Measurements from ENCODE around the gene KIF3C. TPM values are rescaled to one million over a fixed set of nuclear protein-coding genes. Genes with fewer than 3 reads are reported as not detected.
"Not testable (repeated sequence)": the region's sequence is repeated elsewhere in the genome, so short reads cannot be mapped to it uniquely, and the experiment has no call there.

KIF3C gene
- total and polyA plus RNA-seq, 2 experiments from 2014 or later = 7.0 to 7.2 TPM

GRCh38 chr2:26020231-26020640 is 37.9 kb upstream of the KIF3C start:
- DNase-seq = no peak
- H3K27me3 ChIP-seq (replicated peaks; ENCODE audit: insufficient read depth) = no peaks in the 10 kb centered on the region
- peaks cover 20% of the 10 kb centered on the region for H3F3A ChIP-seq (ENCODE audit: insufficient read depth)
- no peak overlapping the region for H3K9ac ChIP-seq
- no peaks in the 10 kb centered on the region for H3K79me2 ChIP-seq (ENCODE audit: insufficient read depth)
- no peak overlapping the region for H3K27ac ChIP-seq
- peaks cover 16% of the 10 kb centered on the region for H3K4me1 ChIP-seq (ENCODE audit: insufficient read depth)
- H2AFZ ChIP-seq = no peak overlapping the region
- no peaks in the 10 kb centered on the region for H4K20me1 ChIP-seq (ENCODE audit: insufficient read depth)
- no peaks in the 10 kb centered on the region for H3K9me3 ChIP-seq (ENCODE audit: low read depth)
- no peak overlapping the region for H3K4me2 ChIP-seq (ENCODE audit: unreplicated experiment)
- in situ Hi-C loops (cut with MboI) = no loop called here
- WGBS, 2 experiments (ENCODE audit: low coverage in 1 of 2, low lambda C conversion rate in 2 of 2, missing lambda C conversion rate in 2 of 2) = 53 to 56% methylated on average over 4 of the region's 4 CpGs
- TF ChIP-seq EZH2 (IDR thresholded peaks at IDR 0.05; ENCODE audit: insufficient read depth, poor library complexity, severe bottlenecking) (no peak), EZH2phosphoT487 (IDR thresholded peaks at IDR 0.05; ENCODE audit: insufficient read depth, low read depth) (no peak)
- H3K9me2 ChIP-seq (ENCODE audit: insufficient read depth) = no peaks in the 10 kb centered on the region
- H3K36me3 ChIP-seq (ENCODE audit: low read depth) = no peaks in the 10 kb centered on the region
- H3K4me3 ChIP-seq = no peak overlapping the region

- Histone ChIP-seq H4K20me1 (ENCODE audit: insufficient read depth) (no peaks in the 10 kb centered on the region), H3K79me2 (ENCODE audit: insufficient read depth) (no peaks in the 10 kb centered on the region), H3K4me3 (no peak overlapping the region), H3K4me2 (ENCODE audit: unreplicated experiment) (peak overlapping the region; percentile 62), H3K27ac (peak overlapping the region; percentile 84), H3F3A (ENCODE audit: insufficient read depth) (peaks cover 20% of the 10 kb centered on the region), H3K36me3 (ENCODE audit: low read depth) (no peaks in the 10 kb centered on the region), H3K27me3 (replicated peaks; ENCODE audit: insufficient read depth) (no peaks in the 10 kb centered on the region), H3K9me3 (ENCODE audit: low read depth) (no peaks in the 10 kb centered on the region), H3K4me1 (ENCODE audit: insufficient read depth) (peaks cover 16% of the 10 kb centered on the region), H3K9ac (peak overlapping the region; percentile 70), H2AFZ (peak overlapping the region; percentile 55; the same call in 1 of the 2 replicates), H3K9me2 (ENCODE audit: insufficient read depth) (no peaks in the 10 kb centered on the region)
- in situ Hi-C loops (cut with MboI) = no loop called here
- DNase-seq = peak; percentile 96
- 32 to 37% methylated on average over 3 of the region's 3 CpGs for WGBS, 2 experiments (ENCODE audit: low coverage in 1 of 2, low lambda C conversion rate in 2 of 2, missing lambda C conversion rate in 2 of 2)
- no peak for TF ChIP-seq EZH2phosphoT487 (IDR thresholded peaks at IDR 0.05; ENCODE audit: insufficient read depth, low read depth)
Observed at GRCh38 chr2:26018184-26019055, 36.1 kb upstream of the KIF3C start.

GRCh38 chr2:26017464-26018183 is 35.3 kb upstream of the KIF3C start:
- Histone ChIP-seq H3K4me3 (no peak overlapping the region), H2AFZ (peak overlapping the region; percentile 55; the same call in 1 of the 2 replicates), H3K79me2 (ENCODE audit: insufficient read depth) (no peaks in the 10 kb centered on the region), H3K36me3 (ENCODE audit: low read depth) (no peaks in the 10 kb centered on the region), H3K9me3 (ENCODE audit: low read depth) (no peaks in the 10 kb centered on the region), H3K9me2 (ENCODE audit: insufficient read depth) (no peaks in the 10 kb centered on the region), H3K4me1 (ENCODE audit: insufficient read depth) (peaks cover 18% of the 10 kb centered on the region), H3K27ac (peak overlapping the region; percentile 84), H4K20me1 (ENCODE audit: insufficient read depth) (no peaks in the 10 kb centered on the region), H3K4me2 (ENCODE audit: unreplicated experiment) (peak overlapping the region; percentile 55), H3K9ac (peak overlapping the region; percentile 70), H3K27me3 (replicated peaks; ENCODE audit: insufficient read depth) (no peaks in the 10 kb centered on the region), H3F3A (ENCODE audit: insufficient read depth) (peaks cover 20% of the 10 kb centered on the region)
- WGBS, 2 experiments (ENCODE audit: low coverage in 1 of 2, low lambda C conversion rate in 2 of 2, missing lambda C conversion rate in 2 of 2) = 79 to 85% methylated on average over 5 of the region's 5 CpGs
- in situ Hi-C loops (cut with MboI) = no loop called here
- TF ChIP-seq EZH2 (IDR thresholded peaks at IDR 0.05; ENCODE audit: insufficient read depth, poor library complexity, severe bottlenecking) = no peak
- TF ChIP-seq EZH2phosphoT487 (IDR thresholded peaks at IDR 0.05; ENCODE audit: insufficient read depth, low read depth) = no peak
- DNase-seq = peak; percentile 26

GRCh38 chr2:26016706-26017045 is 34.4 kb upstream of the KIF3C start:
- WGBS, 2 experiments (ENCODE audit: low coverage in 1 of 2, low lambda C conversion rate in 2 of 2, missing lambda C conversion rate in 2 of 2) = 95 to 97% methylated on average over 4 of the region's 4 CpGs

More at GRCh38 chr2:26016706-26017045, 34.4 kb upstream of the KIF3C start:
- Histone ChIP-seq H3F3A (ENCODE audit: insufficient read depth) (peaks cover 20% of the 10 kb centered on the region), H3K4me1 (ENCODE audit: insufficient read depth) (peaks cover 26% of the 10 kb centered on the region)
- H4K20me1 ChIP-seq (ENCODE audit: insufficient read depth); H2AFZ ChIP-seq; H3K9me3 ChIP-seq (ENCODE audit: low read depth); H3K4me3 ChIP-seq; H3K36me3 ChIP-seq (ENCODE audit: low read depth); H3K27ac ChIP-seq; in situ Hi-C loops (cut with MboI); H3K9me2 ChIP-seq (ENCODE audit: insufficient read depth); DNase-seq; H3K4me2 ChIP-seq (ENCODE audit: unreplicated experiment); H3K27me3 ChIP-seq (replicated peaks; ENCODE audit: insufficient read depth); H3K9ac ChIP-seq; H3K79me2 ChIP-seq (ENCODE audit: insufficient read depth): not testable (repeated sequence)

Data from GM23248 (cell line).